Activated CD4-positive, alpha-beta T cell treated with anti-CD3 and anti-CD28 coated beads, Interleukin-10, Interleukin-2, amounts not matched to agents 100 ng/mL and 50 ng/mL, durations not matched to agents 16 hours and 8 hours (primary cell): Measurements from ENCODE around the gene PREX1.
A peak's percentile ranks its signal among the peaks of the same experiment; 100 is the strongest.

Source experiments
- DNase-seq: peaks from one replicate; pipeline ENCODE4 v3.0.0-alpha.2; 2020

Gene PREX1

GRCh38 chr20:48629069-48629959, 198.5 kb downstream of the PREX1 start:
- no peak for DNase-seq

GRCh38 chr20:48627737-48628128, 200.1 kb downstream of the PREX1 start:
- DNase-seq = no peak

- DNase-seq = no peak
These were observed 200.7 kb downstream of the PREX1 start for GRCh38 chr20:48626938-48627736.

GRCh38 chr20:48626226-48626937, 201.4 kb downstream of the PREX1 start:
- no peak for DNase-seq

GRCh38 chr20:48625136-48625900, 202.5 kb downstream of the PREX1 start:
- DNase-seq = no peak

GRCh38 chr20:48624315-48625020, 203.3 kb downstream of the PREX1 start:
- DNase-seq = no peak

GRCh38 chr20:48623906-48624265, 203.9 kb downstream of the PREX1 start:
- DNase-seq = no peak

GRCh38 chr20:48623176-48623905, 204.5 kb downstream of the PREX1 start:
- no peak for DNase-seq

GRCh38 chr20:48622421-48622820, 205.4 kb downstream of the PREX1 start:
- DNase-seq = no peak

- DNase-seq = no peak
These were observed 206.3 kb downstream of the PREX1 start for GRCh38 chr20:48621376-48622078.

GRCh38 chr20:48620507-48621375, 207.1 kb downstream of the PREX1 start:
- DNase-seq = peak; percentile 79

GRCh38 chr20:48620154-48620506, 207.7 kb downstream of the PREX1 start:
- no peak for DNase-seq

GRCh38 chr20:48619126-48620101, 208.4 kb downstream of the PREX1 start:
- DNase-seq = no peak

GRCh38 chr20:48618631-48619030, 209.2 kb downstream of the PREX1 start:
- no peak for DNase-seq

- DNase-seq = no peak
These were observed 209.7 kb downstream of the PREX1 start for GRCh38 chr20:48618052-48618451.

GRCh38 chr20:48617481-48617880, 210.3 kb downstream of the PREX1 start:
- DNase-seq = no peak

- no peak for DNase-seq
These were observed 211.3 kb downstream of the PREX1 start for GRCh38 chr20:48616481-48616880.

GRCh38 chr20:48615871-48616270, 211.9 kb downstream of the PREX1 start:
- DNase-seq = no peak
